ENCODE results near the gene AJM1. TPM values are rescaled to one million over a fixed set of nuclear protein-coding genes. Genes with fewer than 3 reads are reported as not detected.

The AJM1 gene
- total and polyA plus RNA-seq, 2 donors (not counting 1 experiment from before 2014, with no cell fraction given): 1.7 to 2.9 TPM

GRCh38 chr9:136849038-136849959 is 7.0 kb downstream of the AJM1 start, which contains the start of gene PHPT1:
Gene PHPT1, plus strand, starts transcription at chr9:136849409. Its CDS starts 22 bp downstream, at chr9:136849431.
- CTCF ChIA-PET: interaction anchor here (1.1 kb wide), 1 partner anchor 35 kb away, joined by 4 read pairs; no protein-coding TSS in a partner anchor
- Histone ChIP-seq H4K20me1 (ENCODE audit: control insufficient read depth, insufficient read depth, low read length, poor library complexity, severe bottlenecking) (peaks cover 23% of the 10 kb centered on the region), H3K79me2 (ENCODE audit: control insufficient read depth, insufficient read depth, low read length) (peaks cover 2% of the 10 kb centered on the region), H3K9me3 (ENCODE audit: control extremely low read depth in 1 of 3, control insufficient read depth in 2 of 3, insufficient read depth in 1 of 3, low read length in 2 of 3) (peaks cover 0 to 19% (median 0%) of the 10 kb centered on the region in 3 donors), H2AFZ (ENCODE audit: insufficient read depth, low read depth, low read length, poor library complexity, severe bottlenecking) (peak within 1 kb of the TSS; percentile 97), H3K4me2 (replicated peaks; ENCODE audit: low read depth, low read length, poor library complexity, severe bottlenecking) (peak within 1 kb of the TSS; percentile 99), H3K27me3 (replicated peaks in 1 of 4; ENCODE audit: control extremely low read depth in 1 of 4, control insufficient read depth in 3 of 4, insufficient read depth in 4 of 4, low read length in 3 of 4) (peaks cover 0 to 28% (median 9%) of the 10 kb centered on the region in 4 experiments), H3K36me3 (replicated peaks in 1 of 2; ENCODE audit: control extremely low read depth in 1 of 2, control insufficient read depth in 1 of 2, extremely low read depth in 1 of 2, insufficient read depth in 2 of 2, low read length in 1 of 2) (peaks cover 0 to 4% of the 10 kb centered on the region in 2 experiments), H3K4me3 (ENCODE audit: control extremely low read depth in 1 of 5, extremely low read depth in 1 of 5, insufficient read depth in 1 of 5, low read depth in 2 of 5, low read length in 4 of 5) (peak within 1 kb of the TSS; percentile 53 to 87 (median 82)), H3K4me1 (ENCODE audit: control insufficient read depth in 2 of 2, insufficient read depth in 2 of 2, low read length in 2 of 2) (peaks cover 33 to 38% of the 10 kb centered on the region in 2 donors), H3K27ac (ENCODE audit: low read length in 2 of 2) (peak within 1 kb of the TSS in 1 of 2 donors; percentile 55), H3K9ac (ENCODE audit: low read length) (peak within 1 kb of the TSS; percentile 84)
- Mint-ChIP-seq H3K27ac (peak within 1 kb of the TSS; percentile 94), H3K9me3 (ENCODE audit: insufficient read depth) (no peaks in the 10 kb centered on the region), H3K4me3 (peak within 1 kb of the TSS; percentile 96), H3K4me1 (peaks cover 20% of the 10 kb centered on the region), H3K27me3 (peaks cover 7% of the 10 kb centered on the region)
- POLR2A ChIA-PET: interaction anchor here (0.5 kb wide), 1 partner anchor 15 kb away, joined by 3 read pairs; no protein-coding TSS in a partner anchor
- intact Hi-C loops (cut with micrococcal nuclease): loop anchor here (1.0 to 5.0 kb wide), 7 partner anchors 17 to 184 kb away; partner anchors contain the start of genes EDF1, FBXW5, FUT7 and PAXX
- peak; percentile 99 for DNase-seq
- TF ChIP-seq CTCF (IDR thresholded peaks at IDR 0.05) (no peak), EZH2 (IDR thresholded peaks at IDR 0.05; ENCODE audit: borderline replicate concordance, insufficient read depth, low read depth, low read length, poor library complexity, severe bottlenecking) (no peak)
- ATAC-seq (ENCODE audit: low read depth): peak; percentile 94
- under 1% methylated on average over 67 of the region's 77 CpGs for WGBS (ENCODE audit: insufficient coverage)
